GM12891 (cell line): ENCODE data around the gene LNX1.
"Not testable (repeated sequence)": the region's sequence is repeated elsewhere in the genome, so short reads cannot be mapped to it uniquely, and the experiment has no call there.

ENCODE experiments used
- DNase-seq: peaks from one replicate; pipeline ENCODE4 v3.0.0; 2011; ENCODE audit warnings: low spot score; ENCODE audit not compliant: insufficient read length
- FAIRE-seq: peaks from 2 replicates; lab custom pipeline; 2011; peaks lifted over from hg19 to GRCh38; lab: Jason Lieb, UNC
- PAX5 ChIP-seq: IDR thresholded peaks from 2 replicates; pipeline ENCODE4 v1.6.1; 2011; ENCODE audit warnings: low read length, moderate library complexity, mild to moderate bottlenecking; ENCODE audit not compliant: insufficient read depth, severe bottlenecking
- POLR2A ChIP-seq: IDR thresholded peaks from 2 replicates; pipeline ENCODE4 v1.6.1; 2011; ENCODE audit warnings: low read depth, low read length, control low read depth
- POLR2AphosphoS5 ChIP-seq: IDR thresholded peaks from 2 replicates; pipeline ENCODE4 v1.6.1; 2011; ENCODE audit warnings: low read depth, low read length, control low read depth
- POU2F2 ChIP-seq: IDR thresholded peaks from 2 replicates; pipeline ENCODE4 v1.6.1; 2011; ENCODE audit warnings: low read depth, mild to moderate bottlenecking, control low read depth, low read length, moderate library complexity
- SPI1 ChIP-seq: IDR thresholded peaks from 2 replicates; pipeline ENCODE4 v1.6.1; 2011; ENCODE audit warnings: low read depth, low read length, control low read depth
- TAF1 ChIP-seq: IDR thresholded peaks from 2 replicates; pipeline ENCODE4 v1.6.1; 2011; ENCODE audit warnings: low read depth, low read length, control low read depth

Gene LNX1

DNA sequence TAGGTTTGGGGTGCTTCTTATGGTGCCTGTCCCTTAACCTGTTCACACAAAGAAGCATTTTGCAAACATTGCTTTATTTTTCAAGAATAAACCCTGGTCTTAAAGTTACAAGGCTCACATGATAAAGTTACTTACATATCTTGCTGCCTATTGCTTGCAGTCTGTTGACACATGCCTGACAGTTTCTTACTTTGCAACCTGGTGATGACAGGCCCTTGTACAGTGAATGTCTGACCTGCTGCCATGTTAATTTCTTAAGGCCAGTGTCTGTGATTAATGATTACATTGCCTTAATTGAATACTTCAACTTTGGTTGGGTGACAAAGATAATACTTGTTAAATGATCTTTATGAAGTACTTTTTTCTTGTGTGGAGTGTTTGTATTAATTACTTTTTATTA is 163.9 kb downstream of the LNX1 start:
- TF ChIP-seq PAX5 (no peak), POLR2AphosphoS5 (no peak), POU2F2 (no peak), TAF1 (no peak), SPI1 (no peak), POLR2A (no peak)

DNA sequence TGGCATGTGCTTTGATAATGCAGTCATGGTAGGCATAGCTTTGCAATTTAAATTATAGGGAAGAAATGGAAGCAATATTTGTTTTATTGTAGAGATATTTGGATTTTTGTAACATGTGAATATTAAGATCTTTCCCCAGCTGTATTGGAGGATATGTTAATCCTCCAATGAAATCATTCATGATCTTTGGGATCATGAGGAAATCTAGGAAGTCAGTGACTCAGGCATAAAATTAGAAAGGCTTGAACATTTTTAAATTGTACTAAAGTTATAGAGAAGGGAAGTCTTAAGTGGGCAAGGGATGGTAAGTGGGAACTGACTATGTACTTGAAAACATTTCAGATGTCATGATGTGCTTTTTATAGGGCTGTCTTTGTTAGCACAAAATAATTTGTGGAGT is 167.0 kb downstream of the LNX1 start:
- DNase-seq (no peak), FAIRE-seq (no peak)
- TF ChIP-seq PAX5 (no peak), SPI1 (no peak), POLR2AphosphoS5 (no peak), TAF1 (no peak), POU2F2 (no peak), POLR2A (no peak)

More for the DNA sequence above, 163.9 kb downstream of the LNX1 start:
- DNase-seq (no peak), FAIRE-seq (peak; percentile 41)

DNA sequence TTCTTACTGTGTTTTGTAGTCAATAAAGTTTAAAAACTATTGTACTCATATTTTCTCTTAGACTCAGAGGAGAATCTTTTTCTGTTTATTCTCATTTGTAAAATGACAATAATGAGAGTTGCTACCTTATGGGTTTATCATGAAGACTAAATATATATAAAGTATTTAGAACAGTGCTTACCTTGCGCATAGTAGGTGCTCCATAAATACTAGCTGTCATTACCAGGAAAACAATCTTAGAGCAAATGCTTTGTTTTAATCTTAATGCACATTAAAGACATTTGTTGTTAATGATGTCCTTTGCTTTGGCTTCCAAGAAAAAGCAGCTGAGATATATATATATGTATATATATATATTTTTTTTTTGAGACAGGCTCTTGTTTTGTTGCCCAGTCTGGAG is 168.9 kb downstream of the LNX1 start:
- no peak for FAIRE-seq

DNA sequence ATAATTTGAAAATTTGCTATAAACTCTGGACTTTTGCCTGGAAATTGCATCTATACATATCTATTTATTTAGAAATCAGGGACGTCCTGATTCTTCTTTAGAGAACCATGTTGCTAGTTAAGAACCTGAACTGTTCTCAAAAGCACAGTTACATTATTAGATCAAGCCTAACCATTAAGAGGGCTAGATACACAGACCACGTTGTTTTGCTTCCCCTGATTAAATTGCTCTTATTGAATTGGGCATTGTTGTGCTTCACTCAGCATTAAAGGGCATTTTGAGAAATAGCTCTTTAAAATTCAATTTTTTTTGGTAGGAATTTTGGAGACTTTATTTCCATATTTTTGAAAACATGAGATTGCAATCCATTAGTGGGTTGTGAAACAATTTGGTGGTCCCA is 169.5 kb downstream of the LNX1 start:
- no peak for FAIRE-seq
- TF ChIP-seq POU2F2 (no peak), POLR2A (no peak), TAF1 (no peak), SPI1 (no peak), PAX5 (no peak), POLR2AphosphoS5 (no peak)
- DNase-seq = no peak

More for the DNA sequence above, 168.9 kb downstream of the LNX1 start:
- DNase-seq = no peak
- TF ChIP-seq SPI1 = no peak
- TF ChIP-seq POU2F2 = no peak
- TF ChIP-seq PAX5 = no peak
- TF ChIP-seq TAF1 = no peak
- no peak for TF ChIP-seq POLR2A
- TF ChIP-seq POLR2AphosphoS5 = no peak

DNA sequence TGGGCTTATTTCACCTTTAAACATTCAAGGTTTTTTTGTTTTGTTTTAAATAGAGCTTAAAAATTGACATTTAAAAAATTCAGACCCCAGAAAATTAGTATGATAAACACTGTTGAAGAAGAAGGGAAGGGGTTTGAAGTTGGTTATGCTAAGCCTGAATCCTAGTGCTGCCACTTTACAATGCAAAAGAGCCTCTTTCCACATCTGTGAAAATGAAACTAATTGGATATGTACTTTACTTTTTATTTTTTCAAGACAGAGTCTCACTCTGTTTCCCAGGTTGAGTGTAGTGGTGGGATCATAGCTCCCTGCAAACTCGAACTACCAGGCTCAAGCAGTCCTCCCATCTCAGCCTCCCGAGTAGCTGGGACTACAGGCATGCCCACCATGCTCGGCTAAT is 172.1 kb downstream of the LNX1 start:
- no peak for TF ChIP-seq POLR2AphosphoS5
- TF ChIP-seq POU2F2 = no peak
- no peak for TF ChIP-seq POLR2A
- TF ChIP-seq SPI1 = no peak
- no peak for TF ChIP-seq TAF1
- TF ChIP-seq PAX5 = no peak
- FAIRE-seq (no peak), DNase-seq (no peak)

DNA sequence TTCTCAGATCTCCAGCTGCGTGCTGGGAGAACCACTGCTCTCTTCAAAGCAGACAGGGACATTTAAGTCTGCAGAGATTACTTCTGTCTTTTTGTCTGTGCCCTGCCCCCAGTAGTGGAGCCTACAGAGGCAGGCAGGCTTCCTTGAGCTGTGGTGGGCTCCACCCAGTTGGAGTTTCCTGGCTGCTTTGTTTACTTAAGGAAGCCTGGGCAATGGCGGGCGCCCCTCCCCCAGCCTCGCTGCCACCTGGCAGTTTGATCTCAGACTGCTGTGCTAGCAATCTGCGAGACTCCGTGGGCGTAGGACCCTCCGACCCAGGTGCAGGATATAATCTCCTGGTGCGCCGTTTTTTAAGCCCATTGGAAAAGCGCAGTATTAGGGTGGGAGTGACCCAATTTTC is 181.8 kb downstream of the LNX1 start:
- not testable (repeated sequence) for FAIRE-seq, DNase-seq
